AG04450 (cell line): ENCODE data around the gene CYS1. TPM values are rescaled to one million over a fixed set of nuclear protein-coding genes. Genes with fewer than 3 reads are reported as not detected.

ENCODE experiments used
- CTCF ChIA-PET: fragments of 300-600, 350-600 bp; formaldehyde crosslinking; extraction: SDS; loops from one replicate; lab custom pipeline; 2022; ENCODE audit warnings: antibody characterized with exemption, inconsistent platforms; lab: Charles Lee
- POLR2A ChIA-PET: fragments of 350-600 bp; formaldehyde crosslinking; extraction: SDS; loops from one replicate; lab custom pipeline; 2021; ENCODE audit warnings: antibody characterized with exemption, inconsistent platforms; lab: Yijun Ruan, JAX
- DNase-seq: peaks from one replicate; pipeline ENCODE4 v3.0.0-alpha.2; 2011; ENCODE audit warnings: low read depth, low spot score
- H3K27ac ChIP-seq: one replicate; pipeline ENCODE4 v1.5.1; 2012; ENCODE audit warnings: low read depth, low read length, control low read depth
- H3K27me3 ChIP-seq: one replicate; pipeline ENCODE4 v1.6.0; 2012; ENCODE audit warnings: low read length; ENCODE audit not compliant: control insufficient read depth, insufficient read depth
- H3K4me3 ChIP-seq: 2 replicates; pipeline ENCODE4 v1.5.1; 2011; ENCODE audit warnings: mild to moderate bottlenecking, low read depth, low read length, control low read depth
- H3K9me3 ChIP-seq: 2 replicates; pipeline ENCODE4 v1.5.1; 2012; ENCODE audit warnings: low read length; ENCODE audit not compliant: control insufficient read depth, insufficient read depth
- CTCF ChIP-seq: IDR thresholded peaks from 2 replicates; pipeline ENCODE4 v1.5.1; 2011; ENCODE audit warnings: low read depth, low read length, control low read depth, inconsistent platforms
- polyA plus RNA-seq: library from polyadenylated mRNA; depleted of rRNA; stranded (reverse); fragments of >200 nt; gene quantifications from 2 replicates; pipeline ENCODE4 v1.2.3, GENCODE V29; 2011

CYS1 gene
- polyA plus RNA-seq, 1 experiment: 0.12 TPM

- ChIA-PET POLR2A (no interaction called here), CTCF (interaction anchor here (0.5 to 2.6 kb wide), 7 partner anchors 11 to 538 kb away, joined by 3 to 24 read pairs (median 9); no protein-coding TSS in a partner anchor)
- peaks cover 53% of the 10 kb centered on the region for H3K27me3 ChIP-seq
- H3K4me3 ChIP-seq: no peak overlapping the region
- DNase-seq: no peak
- H3K9me3 ChIP-seq: no peaks in the 10 kb centered on the region
- no peak overlapping the region for H3K27ac ChIP-seq
- TF ChIP-seq CTCF: no peak
These were observed 4.1 kb upstream of the CYS1 start for GRCh38 chr2:10084223-10084865.

- Histone ChIP-seq H3K9me3 (no peaks in the 10 kb centered on the region), H3K27ac (no peak overlapping the region), H3K27me3 (peaks cover 56% of the 10 kb centered on the region), H3K4me3 (no peak overlapping the region)
- TF ChIP-seq CTCF: no peak
- CTCF ChIA-PET: interaction anchor here (0.9 to 2.4 kb wide), 3 partner anchors 11 to 99 kb away, joined by 3 to 24 read pairs (median 14); no protein-coding TSS in a partner anchor
- DNase-seq: no peak
- POLR2A ChIA-PET: no interaction called here
These were observed 3.5 kb upstream of the CYS1 start for GRCh38 chr2:10083692-10084211.

- Histone ChIP-seq H3K27me3 (peaks cover 62% of the 10 kb centered on the region), H3K27ac (no peak overlapping the region), H3K4me3 (no peak overlapping the region), H3K9me3 (no peaks in the 10 kb centered on the region)
- TF ChIP-seq CTCF: no peak
- no peak for DNase-seq
- CTCF ChIA-PET: interaction anchor here (0.9 to 2.4 kb wide), 4 partner anchors 10 to 352 kb away, joined by 3 to 24 read pairs (median 10); no protein-coding TSS in a partner anchor
- POLR2A ChIA-PET: interaction anchor here (0.7 kb wide), 1 partner anchor 103 kb away, joined by 4 read pairs; no protein-coding TSS in a partner anchor
These were observed 2.8 kb upstream of the CYS1 start for GRCh38 chr2:10083046-10083445.

GRCh38 chr2:10080536-10081304 is 509 bp upstream of the CYS1 start:
- Histone ChIP-seq H3K27me3 (peaks cover 68% of the 10 kb centered on the region), H3K9me3 (no peaks in the 10 kb centered on the region), H3K4me3 (no peak overlapping the region), H3K27ac (no peak overlapping the region)
- ChIA-PET POLR2A (no interaction called here), CTCF (no interaction called here)
- no peak for TF ChIP-seq CTCF
- DNase-seq: no peak
